NT2/D1 (cell line): ENCODE data around the gene LRMDA.

Source experiments
- DNase-seq: peaks from one replicate; pipeline ENCODE4 v3.0.0-alpha.2; 2011; ENCODE audit warnings: low read depth, low spot score
- H3K27me3 ChIP-seq: 2 replicates; pipeline ENCODE4 v1.6.0; 2011; ENCODE audit warnings: mild to moderate bottlenecking; ENCODE audit not compliant: insufficient read length, insufficient read depth
- H3K36me3 ChIP-seq: 2 replicates; pipeline ENCODE4 v1.6.1; 2011; ENCODE audit warnings: mild to moderate bottlenecking, low read length, mixed read lengths; ENCODE audit not compliant: insufficient read depth, insufficient read length
- H3K4me1 ChIP-seq: 2 replicates; pipeline ENCODE4 v1.5.1; 2011; ENCODE audit not compliant: insufficient read depth, insufficient read length
- H3K4me3 ChIP-seq: 2 replicates; pipeline ENCODE4 v1.5.1; 2011; ENCODE audit warnings: low read depth; ENCODE audit not compliant: insufficient read length
- H3K9ac ChIP-seq: 2 replicates; pipeline ENCODE4 v1.6.0; 2011; ENCODE audit warnings: low read depth; ENCODE audit not compliant: insufficient read length
- H3K9me3 ChIP-seq: 2 replicates; pipeline ENCODE4 v1.5.1; 2011; ENCODE audit warnings: mild to moderate bottlenecking, low read length; ENCODE audit not compliant: insufficient read depth
- SUZ12 ChIP-seq: IDR thresholded peaks from 2 replicates; pipeline ENCODE4 v1.6.1; 2011; ENCODE audit not compliant: insufficient read length, insufficient read depth; ENCODE audit errors: extremely low read depth
- YY1 ChIP-seq: IDR thresholded peaks from 2 replicates; pipeline ENCODE4 v1.6.1; 2011; ENCODE audit not compliant: insufficient read length, insufficient read depth
- ZNF274 ChIP-seq: IDR thresholded peaks from 2 replicates; pipeline ENCODE4 v1.6.1; 2011; ENCODE audit warnings: mild to moderate bottlenecking, low read depth, low read length

LRMDA gene

GRCh38 chr10:75672842-75673241, 241.4 kb downstream of the LRMDA start:
- Histone ChIP-seq H3K9me3 (peaks cover 30% of the 10 kb centered on the region), H3K9ac (no peak overlapping the region), H3K27me3 (no peaks in the 10 kb centered on the region), H3K4me1 (no peaks in the 10 kb centered on the region), H3K36me3 (no peaks in the 10 kb centered on the region), H3K4me3 (no peak overlapping the region)
- TF ChIP-seq SUZ12 (no peak), ZNF274 (no peak), YY1 (no peak)
- no peak for DNase-seq

- no peak for DNase-seq
- TF ChIP-seq SUZ12 (no peak), YY1 (no peak), ZNF274 (no peak)
- H3K36me3 ChIP-seq = no peaks in the 10 kb centered on the region
- no peaks in the 10 kb centered on the region for H3K9me3 ChIP-seq
- no peak overlapping the region for H3K4me3 ChIP-seq
- H3K4me1 ChIP-seq = no peaks in the 10 kb centered on the region
- no peak overlapping the region for H3K9ac ChIP-seq
- no peaks in the 10 kb centered on the region for H3K27me3 ChIP-seq
Observed at GRCh38 chr10:75677541-75677940, 246.1 kb downstream of the LRMDA start.

GRCh38 chr10:75678527-75678926, 247.1 kb downstream of the LRMDA start:
- no peak for TF ChIP-seq YY1
- TF ChIP-seq ZNF274 = no peak
- TF ChIP-seq SUZ12 = no peak
- no peaks in the 10 kb centered on the region for H3K9me3 ChIP-seq
- no peaks in the 10 kb centered on the region for H3K4me1 ChIP-seq
- no peak overlapping the region for H3K9ac ChIP-seq
- DNase-seq = no peak
- no peaks in the 10 kb centered on the region for H3K36me3 ChIP-seq
- no peak overlapping the region for H3K4me3 ChIP-seq
- H3K27me3 ChIP-seq = no peaks in the 10 kb centered on the region

GRCh38 chr10:75679536-75679935, 248.1 kb downstream of the LRMDA start:
- no peaks in the 10 kb centered on the region for H3K36me3 ChIP-seq
- H3K4me1 ChIP-seq = no peaks in the 10 kb centered on the region
- TF ChIP-seq SUZ12 = no peak
- no peak for TF ChIP-seq ZNF274
- TF ChIP-seq YY1 = no peak
- H3K27me3 ChIP-seq = no peaks in the 10 kb centered on the region
- H3K9me3 ChIP-seq = no peaks in the 10 kb centered on the region
- no peak overlapping the region for H3K4me3 ChIP-seq
- H3K9ac ChIP-seq = no peak overlapping the region
- DNase-seq = no peak

GRCh38 chr10:75681334-75681733, 249.9 kb downstream of the LRMDA start:
- no peak overlapping the region for H3K4me3 ChIP-seq
- no peak overlapping the region for H3K9ac ChIP-seq
- H3K9me3 ChIP-seq = no peaks in the 10 kb centered on the region
- TF ChIP-seq ZNF274 = no peak
- H3K4me1 ChIP-seq = no peaks in the 10 kb centered on the region
- DNase-seq = no peak
- H3K27me3 ChIP-seq = no peaks in the 10 kb centered on the region
- H3K36me3 ChIP-seq = no peaks in the 10 kb centered on the region

GRCh38 chr10:75682649-75683557, 251.5 kb downstream of the LRMDA start:
- Histone ChIP-seq H3K4me3 (no peak overlapping the region), H3K36me3 (no peaks in the 10 kb centered on the region), H3K27me3 (no peaks in the 10 kb centered on the region), H3K4me1 (no peaks in the 10 kb centered on the region), H3K9me3 (no peaks in the 10 kb centered on the region; the same call in 1 of the 2 replicates), H3K9ac (no peak overlapping the region)
- DNase-seq = no peak
- TF ChIP-seq ZNF274 = no peak
- no peak for TF ChIP-seq SUZ12
- no peak for TF ChIP-seq YY1

- no peak overlapping the region for H3K9ac ChIP-seq
- peak; percentile 43 for DNase-seq
- TF ChIP-seq YY1 (no peak), ZNF274 (no peak), SUZ12 (no peak)
- H3K4me1 ChIP-seq = no peaks in the 10 kb centered on the region
- no peak overlapping the region for H3K4me3 ChIP-seq
- H3K9me3 ChIP-seq = no peaks in the 10 kb centered on the region; the same call in 1 of the 2 replicates
- H3K36me3 ChIP-seq = no peaks in the 10 kb centered on the region
- no peaks in the 10 kb centered on the region for H3K27me3 ChIP-seq
Observed at GRCh38 chr10:75685187-75685586, 253.8 kb downstream of the LRMDA start.
